HepG2 (cell line): ENCODE measurements around the gene NEK6. TPM values are rescaled to one million over a fixed set of nuclear protein-coding genes. Genes with fewer than 3 reads are reported as not detected.

Source experiments
- EEA1 ChIP-seq: sonication (generic); formaldehyde crosslinking; IDR thresholded peaks from 2 replicates; pipeline ENCODE4 v1.5.1; 2020; ENCODE audit warnings: mild to moderate bottlenecking, missing genetic modification reagents, borderline replicate concordance
- HIVEP1 ChIP-seq: sonication (generic); formaldehyde crosslinking; IDR thresholded peaks from 2 replicates; pipeline ENCODE4 v1.4.0; 2020; ENCODE audit warnings: mild to moderate bottlenecking, missing genetic modification reagents
- KDM4B ChIP-seq: sonication (generic); formaldehyde crosslinking; IDR thresholded peaks from 2 replicates; pipeline ENCODE4 v1.4.0; 2020; ENCODE audit warnings: missing genetic modification reagents
- KLF6 ChIP-seq: IDR thresholded peaks from 2 replicates; pipeline ENCODE4 v1.8.0; 2016; ENCODE audit warnings: missing biosample characterization, missing genetic modification reagents
- NCOA5 ChIP-seq: sonication (generic); formaldehyde crosslinking; IDR thresholded peaks from 2 replicates; pipeline ENCODE4 v1.4.0; 2020; ENCODE audit warnings: missing genetic modification reagents
- NKX3-1 ChIP-seq: sonication (generic); formaldehyde crosslinking; IDR thresholded peaks from 2 replicates; pipeline ENCODE4 v1.5.0; 2020; ENCODE audit warnings: missing genetic modification reagents
- RFXANK ChIP-seq: IDR thresholded peaks from 2 replicates; pipeline ENCODE4 v1.6.1; 2016
- SIN3A ChIP-seq: IDR thresholded peaks from 2 replicates; pipeline ENCODE4 v1.6.1; 2011; ENCODE audit warnings: low read depth, mild to moderate bottlenecking, control low read depth, low read length, borderline replicate concordance
- SRSF9 ChIP-seq: fragments of 200-400 bp; formaldehyde crosslinking; IDR thresholded peaks from 2 replicates; pipeline ENCODE4 v1.6.1; 2018; ENCODE audit warnings: borderline replicate concordance, mild to moderate bottlenecking, low read depth, low read length; ENCODE audit not compliant: insufficient read depth, poor library complexity, severe bottlenecking
- YEATS4 ChIP-seq: sonication (generic); formaldehyde crosslinking; IDR thresholded peaks from 2 replicates; pipeline ENCODE4 v1.4.0; 2020; ENCODE audit warnings: missing genetic modification reagents, borderline replicate concordance
- ZNF367 ChIP-seq: sonication (generic); formaldehyde crosslinking; IDR thresholded peaks from 2 replicates; pipeline ENCODE4 v1.4.0; 2020; ENCODE audit warnings: missing genetic modification reagents, borderline replicate concordance
- ZNF468 ChIP-seq: sonication (generic); formaldehyde crosslinking; IDR thresholded peaks from 2 replicates; pipeline ENCODE4 v1.8.0; 2022; ENCODE audit warnings: mild to moderate bottlenecking, moderate library complexity, missing genetic modification reagents
- ZNF562 ChIP-seq: sonication (generic); formaldehyde crosslinking; IDR thresholded peaks from 2 replicates; pipeline ENCODE4 v1.8.0; 2022; ENCODE audit warnings: missing genetic modification reagents, borderline replicate concordance
- ZSCAN25 ChIP-seq: sonication (generic); formaldehyde crosslinking; IDR thresholded peaks from 2 replicates; pipeline ENCODE4 v1.8.0; 2022; ENCODE audit warnings: mild to moderate bottlenecking, missing genetic modification reagents
- ZSCAN31 ChIP-seq: sonication (generic); formaldehyde crosslinking; IDR thresholded peaks from 2 replicates; pipeline ENCODE4 v1.5.0; 2020; ENCODE audit warnings: low read depth, mild to moderate bottlenecking, missing genetic modification reagents
- polyA plus RNA-seq, 8 experiments: library from polyadenylated mRNA; depleted of rRNA in 3 of 8; stranded (reverse) in 7 of 8; unstranded in 1 of 8; fragments of >200 nt; fragmentation: Illumina TruSeq in 4 of 8; extraction: Trizol in 4 of 8; gene quantifications; 2 replicates each; pipeline versions ENCODE4 v1.2.1 to v1.2.3, GENCODE V29; 2011 to 2016; ENCODE audit warnings: low read depth in 4 of 8, missing spikeins in 1 of 8, mixed read lengths in 1 of 8; ENCODE audit not compliant: insufficient read depth in 1 of 8
- total RNA-seq, 5 experiments: library from RNA; depleted of rRNA; stranded (reverse); fragments of >200 nt; fragmentation: Illumina TruSeq; extraction: Trizol; gene quantifications; 2 replicates each; pipeline ENCODE4 v1.2.3, GENCODE V29; 2016; ENCODE audit warnings: low read depth in 1 of 5
- TF ChIP-seq, protein P1 (sequence below): sonication (generic); formaldehyde crosslinking; IDR thresholded peaks from 2 replicates; pipeline ENCODE4 v1.4.0; 2020; ENCODE audit warnings: low read depth, missing genetic modification reagents
- TF ChIP-seq, protein P2 (sequence below): sonication (generic); formaldehyde crosslinking; IDR thresholded peaks from 2 replicates; pipeline ENCODE4 v1.4.0; 2020; ENCODE audit warnings: missing genetic modification reagents, borderline replicate concordance
- TF ChIP-seq, protein P3 (sequence below): sonication (generic); formaldehyde crosslinking; IDR thresholded peaks from 2 replicates; pipeline ENCODE4 v1.4.0; 2020; ENCODE audit warnings: low read depth, mild to moderate bottlenecking, missing genetic modification reagents
- TF ChIP-seq, protein P4 (sequence below): sonication (generic); formaldehyde crosslinking; IDR thresholded peaks from 2 replicates; pipeline ENCODE4 v1.8.1; 2023; ENCODE audit warnings: mild to moderate bottlenecking, inconsistent platforms, moderate library complexity, missing genetic modification reagents, borderline replicate concordance

The NEK6 gene
- total and polyA plus RNA-seq, 2 of the 13 experiments (the other 11 are each of a cell fraction or from before 2014, with no cell fraction given): 30.4 to 119 TPM

GRCh38 chr9:124259158-124259808, 1.5 kb downstream of the NEK6 start (continued):
- TF ChIP-seq KDM4B (peak; percentile 21; the same call in 1 of the 2 replicates), SIN3A (peak; percentile 59; the same call in 1 of the 2 replicates), NCOA5 (CRISPR knock-in tag) (no peak), EEA1 (CRISPR knock-in tag) (no peak), ZSCAN31 (CRISPR knock-in tag) (no peak), ZNF562 (CRISPR knock-in tag) (no peak), SRSF9 (no peak), RFXANK (CRISPR knock-in tag) (no peak), YEATS4 (CRISPR knock-in tag) (peak; percentile 27; the same call in 1 of the 2 replicates), KLF6 (CRISPR knock-in tag) (0 out of 2 replicates have a peak, but pooled peaks have one; percentile 12), ZNF367 (CRISPR knock-in tag) (no peak), HIVEP1 (CRISPR knock-in tag) (no peak), ZNF468 (CRISPR knock-in tag) (no peak), ZSCAN25 (no peak), NKX3-1 (CRISPR knock-in tag) (no peak)
- TF ChIP-seq, protein P1, sequence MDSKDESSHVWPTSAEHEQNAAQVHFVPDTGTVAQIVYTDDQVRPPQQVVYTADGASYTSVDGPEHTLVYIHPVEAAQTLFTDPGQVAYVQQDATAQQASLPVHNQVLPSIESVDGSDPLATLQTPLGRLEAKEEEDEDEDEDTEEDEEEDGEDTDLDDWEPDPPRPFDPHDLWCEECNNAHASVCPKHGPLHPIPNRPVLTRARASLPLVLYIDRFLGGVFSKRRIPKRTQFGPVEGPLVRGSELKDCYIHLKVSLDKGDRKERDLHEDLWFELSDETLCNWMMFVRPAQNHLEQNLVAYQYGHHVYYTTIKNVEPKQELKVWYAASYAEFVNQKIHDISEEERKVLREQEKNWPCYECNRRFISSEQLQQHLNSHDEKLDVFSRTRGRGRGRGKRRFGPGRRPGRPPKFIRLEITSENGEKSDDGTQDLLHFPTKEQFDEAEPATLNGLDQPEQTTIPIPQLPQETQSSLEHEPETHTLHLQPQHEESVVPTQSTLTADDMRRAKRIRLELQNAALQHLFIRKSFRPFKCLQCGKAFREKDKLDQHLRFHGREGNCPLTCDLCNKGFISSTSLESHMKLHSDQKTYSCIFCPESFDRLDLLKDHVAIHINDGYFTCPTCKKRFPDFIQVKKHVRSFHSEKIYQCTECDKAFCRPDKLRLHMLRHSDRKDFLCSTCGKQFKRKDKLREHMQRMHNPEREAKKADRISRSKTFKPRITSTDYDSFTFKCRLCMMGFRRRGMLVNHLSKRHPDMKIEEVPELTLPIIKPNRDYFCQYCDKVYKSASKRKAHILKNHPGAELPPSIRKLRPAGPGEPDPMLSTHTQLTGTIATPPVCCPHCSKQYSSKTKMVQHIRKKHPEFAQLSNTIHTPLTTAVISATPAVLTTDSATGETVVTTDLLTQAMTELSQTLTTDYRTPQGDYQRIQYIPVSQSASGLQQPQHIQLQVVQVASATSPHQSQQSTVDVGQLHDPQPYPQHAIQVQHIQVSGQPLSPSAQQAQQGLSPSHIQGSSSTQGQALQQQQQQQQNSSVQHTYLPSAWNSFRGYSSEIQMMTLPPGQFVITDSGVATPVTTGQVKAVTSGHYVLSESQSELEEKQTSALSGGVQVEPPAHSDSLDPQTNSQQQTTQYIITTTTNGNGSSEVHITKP: 0 out of 2 replicates have a peak, but pooled peaks have one; percentile 43
- TF ChIP-seq, protein P2, sequence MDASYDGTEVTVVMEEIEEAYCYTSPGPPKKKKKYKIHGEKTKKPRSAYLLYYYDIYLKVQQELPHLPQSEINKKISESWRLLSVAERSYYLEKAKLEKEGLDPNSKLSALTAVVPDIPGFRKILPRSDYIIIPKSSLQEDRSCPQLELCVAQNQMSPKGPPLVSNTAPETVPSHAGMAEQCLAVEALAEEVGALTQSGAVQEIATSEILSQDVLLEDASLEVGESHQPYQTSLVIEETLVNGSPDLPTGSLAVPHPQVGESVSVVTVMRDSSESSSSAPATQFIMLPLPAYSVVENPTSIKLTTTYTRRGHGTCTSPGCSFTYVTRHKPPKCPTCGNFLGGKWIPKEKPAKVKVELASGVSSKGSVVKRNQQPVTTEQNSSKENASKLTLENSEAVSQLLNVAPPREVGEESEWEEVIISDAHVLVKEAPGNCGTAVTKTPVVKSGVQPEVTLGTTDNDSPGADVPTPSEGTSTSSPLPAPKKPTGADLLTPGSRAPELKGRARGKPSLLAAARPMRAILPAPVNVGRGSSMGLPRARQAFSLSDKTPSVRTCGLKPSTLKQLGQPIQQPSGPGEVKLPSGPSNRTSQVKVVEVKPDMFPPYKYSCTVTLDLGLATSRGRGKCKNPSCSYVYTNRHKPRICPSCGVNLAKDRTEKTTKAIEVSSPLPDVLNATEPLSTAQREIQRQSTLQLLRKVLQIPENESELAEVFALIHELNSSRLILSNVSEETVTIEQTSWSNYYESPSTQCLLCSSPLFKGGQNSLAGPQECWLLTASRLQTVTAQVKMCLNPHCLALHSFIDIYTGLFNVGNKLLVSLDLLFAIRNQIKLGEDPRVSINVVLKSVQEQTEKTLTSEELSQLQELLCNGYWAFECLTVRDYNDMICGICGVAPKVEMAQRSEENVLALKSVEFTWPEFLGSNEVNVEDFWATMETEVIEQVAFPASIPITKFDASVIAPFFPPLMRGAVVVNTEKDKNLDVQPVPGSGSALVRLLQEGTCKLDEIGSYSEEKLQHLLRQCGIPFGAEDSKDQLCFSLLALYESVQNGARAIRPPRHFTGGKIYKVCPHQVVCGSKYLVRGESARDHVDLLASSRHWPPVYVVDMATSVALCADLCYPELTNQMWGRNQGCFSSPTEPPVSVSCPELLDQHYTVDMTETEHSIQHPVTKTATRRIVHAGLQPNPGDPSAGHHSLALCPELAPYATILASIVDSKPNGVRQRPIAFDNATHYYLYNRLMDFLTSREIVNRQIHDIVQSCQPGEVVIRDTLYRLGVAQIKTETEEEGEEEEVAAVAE (CRISPR knock-in tag): no peak
- TF ChIP-seq, protein P3, sequence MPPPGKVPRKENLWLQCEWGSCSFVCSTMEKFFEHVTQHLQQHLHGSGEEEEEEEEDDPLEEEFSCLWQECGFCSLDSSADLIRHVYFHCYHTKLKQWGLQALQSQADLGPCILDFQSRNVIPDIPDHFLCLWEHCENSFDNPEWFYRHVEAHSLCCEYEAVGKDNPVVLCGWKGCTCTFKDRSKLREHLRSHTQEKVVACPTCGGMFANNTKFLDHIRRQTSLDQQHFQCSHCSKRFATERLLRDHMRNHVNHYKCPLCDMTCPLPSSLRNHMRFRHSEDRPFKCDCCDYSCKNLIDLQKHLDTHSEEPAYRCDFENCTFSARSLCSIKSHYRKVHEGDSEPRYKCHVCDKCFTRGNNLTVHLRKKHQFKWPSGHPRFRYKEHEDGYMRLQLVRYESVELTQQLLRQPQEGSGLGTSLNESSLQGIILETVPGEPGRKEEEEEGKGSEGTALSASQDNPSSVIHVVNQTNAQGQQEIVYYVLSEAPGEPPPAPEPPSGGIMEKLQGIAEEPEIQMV (CRISPR knock-in tag): no peak
- TF ChIP-seq, protein P4, sequence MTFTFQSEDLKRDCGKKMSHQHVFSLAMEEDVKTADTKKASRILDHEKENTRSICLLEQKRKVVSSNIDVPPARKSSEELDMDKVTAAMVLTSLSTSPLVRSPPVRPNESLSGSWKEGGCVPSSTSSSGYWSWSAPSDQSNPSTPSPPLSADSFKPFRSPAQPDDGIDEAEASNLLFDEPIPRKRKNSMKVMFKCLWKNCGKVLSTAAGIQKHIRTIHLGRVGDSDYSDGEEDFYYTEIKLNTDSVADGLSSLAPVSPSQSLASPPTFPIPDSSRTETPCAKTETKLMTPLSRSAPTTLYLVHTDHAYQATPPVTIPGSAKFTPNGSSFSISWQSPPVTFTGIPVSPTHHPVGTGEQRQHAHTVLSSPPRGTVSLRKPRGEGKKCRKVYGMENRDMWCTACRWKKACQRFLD: no peak
